ENCODE measurements around the gene HHEX. TPM values are rescaled to one million over a fixed set of nuclear protein-coding genes. Genes with fewer than 3 reads are reported as not detected.

The HHEX gene
- total and polyA plus RNA-seq, 4 donors: 16.2 to 42.2 (median 34.2) TPM

DNA sequence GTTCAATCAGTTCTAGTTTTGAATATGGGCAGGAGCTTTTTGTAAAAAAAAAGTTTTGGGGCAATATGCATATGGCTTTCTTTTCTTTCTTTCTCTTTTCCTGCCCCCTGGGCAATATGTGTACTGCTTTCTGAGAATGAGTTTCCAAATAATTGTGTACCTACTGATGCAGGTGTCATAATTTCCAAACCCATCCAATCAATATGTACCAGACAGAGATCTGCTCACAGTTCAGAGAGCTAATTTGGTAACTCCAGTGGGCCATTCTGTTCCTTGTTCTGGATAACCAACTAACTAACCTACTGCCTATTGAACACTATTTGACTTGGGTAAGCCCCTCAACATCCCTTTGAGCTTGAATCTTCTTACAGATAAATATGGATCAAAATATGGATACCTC is 32.6 kb downstream of the HHEX start (continued):
- TF ChIP-seq ZBTB33 (IDR thresholded peaks at IDR 0.05): peak; percentile 53

DNA sequence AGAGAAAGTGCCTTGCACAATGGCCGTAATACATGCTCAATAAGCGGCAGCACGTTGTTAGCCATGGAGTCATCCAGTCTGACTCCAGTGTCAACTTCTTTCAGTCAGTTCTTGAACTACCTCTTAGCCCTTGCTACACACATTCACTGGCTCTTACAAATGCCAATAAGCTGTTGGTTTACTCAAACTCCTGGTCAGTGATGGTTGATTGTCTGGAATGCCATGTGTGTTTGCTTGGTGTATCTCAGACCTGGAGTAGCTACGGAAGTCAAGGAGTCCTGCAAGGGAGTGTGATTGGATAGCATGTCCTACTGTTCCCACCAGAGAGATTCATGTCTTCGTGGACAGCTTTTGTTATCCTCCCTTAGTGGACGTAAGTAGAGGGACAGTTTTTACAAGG is 37.4 kb downstream of the HHEX start:
- 93% methylated on average over 6 of the region's 6 CpGs for WGBS
- Histone ChIP-seq H3K9me3 (ENCODE audit: control insufficient read depth in 4 of 4, low read length in 3 of 4) (no peaks in the 10 kb centered on the region), H3K9ac (ENCODE audit: low read depth in 1 of 2, low read length in 2 of 2) (no peak overlapping the region), H3K4me1 (ENCODE audit: control insufficient read depth in 4 of 4, insufficient read depth in 4 of 4, low read length in 3 of 4) (peaks cover 0 to 8% (median 3%) of the 10 kb centered on the region in 4 donors), H3K4me3 (ENCODE audit: low read depth in 1 of 3, low read length in 3 of 3) (no peak overlapping the region), H3K36me3 (ENCODE audit: control insufficient read depth in 4 of 4, insufficient read depth in 3 of 4, low read depth in 1 of 4, low read length in 3 of 4) (no peaks in the 10 kb centered on the region), H3K27ac (ENCODE audit: low read depth in 1 of 2, low read length in 2 of 2) (no peak overlapping the region), H3K27me3 (ENCODE audit: control insufficient read depth in 4 of 4, insufficient read depth in 4 of 4, low read length in 3 of 4) (no peaks in the 10 kb centered on the region)
- DNase-seq (ENCODE audit: low spot score): no peak
- TF ChIP-seq NR2F2 (IDR thresholded peaks at IDR 0.05) (no peak), FOXA2 (IDR thresholded peaks at IDR 0.05) (no peak), GABPA (IDR thresholded peaks at IDR 0.05 in 1 of 2, conservative IDR thresholded peaks at IDR 0.05 in 1 of 2) (no peak), FOXA1 (IDR thresholded peaks at IDR 0.05) (no peak)

GRCh38 chr10:92727550-92727949 is 37.8 kb downstream of the HHEX start:
- WGBS: 71% methylated on average over 3 of the region's 3 CpGs
- H3K36me3 ChIP-seq (ENCODE audit: control insufficient read depth in 4 of 4, insufficient read depth in 3 of 4, low read depth in 1 of 4, low read length in 3 of 4): no peaks in the 10 kb centered on the region
- H3K27me3 ChIP-seq (ENCODE audit: control insufficient read depth in 4 of 4, insufficient read depth in 4 of 4, low read length in 3 of 4): no peaks in the 10 kb centered on the region
- H3K4me3 ChIP-seq (ENCODE audit: low read depth in 1 of 3, low read length in 3 of 3): no peak overlapping the region
- TF ChIP-seq FOXA1 (IDR thresholded peaks at IDR 0.05) (no peak), YY1 (IDR thresholded peaks at IDR 0.05) (no peak), HNF4G (IDR thresholded peaks at IDR 0.05) (no peak)
- no peak overlapping the region for H3K27ac ChIP-seq (ENCODE audit: low read depth in 1 of 2, low read length in 2 of 2)
- no peak for DNase-seq (ENCODE audit: low spot score)
- H3K9ac ChIP-seq (ENCODE audit: low read depth in 1 of 2, low read length in 2 of 2): no peak overlapping the region
- H3K4me1 ChIP-seq (ENCODE audit: control insufficient read depth in 4 of 4, insufficient read depth in 4 of 4, low read length in 3 of 4): peaks cover 0 to 7% (median 2%) of the 10 kb centered on the region in 4 donors
- H3K9me3 ChIP-seq (ENCODE audit: control insufficient read depth in 4 of 4, low read length in 3 of 4): no peaks in the 10 kb centered on the region

- H3K27ac ChIP-seq (ENCODE audit: low read depth in 1 of 2, low read length in 2 of 2): no peak overlapping the region
Observed at GRCh38 chr10:92729886-92730285, 40.1 kb downstream of the HHEX start.

More at GRCh38 chr10:92729886-92730285, 40.1 kb downstream of the HHEX start:
- TF ChIP-seq MAX (IDR thresholded peaks at IDR 0.05) (no peak), GABPA (IDR thresholded peaks at IDR 0.05 in 1 of 2, conservative IDR thresholded peaks at IDR 0.05 in 1 of 2) (no peak), SP1 (IDR thresholded peaks at IDR 0.05) (no peak), NR2F2 (IDR thresholded peaks at IDR 0.05) (no peak), FOXA2 (IDR thresholded peaks at IDR 0.05) (no peak), EGR1 (IDR thresholded peaks at IDR 0.05; ENCODE audit: low read depth in 2 of 2) (no peak), HNF4G (IDR thresholded peaks at IDR 0.05) (no peak), TAF1 (conservative IDR thresholded peaks at IDR 0.05) (no peak), RAD21 (IDR thresholded peaks at IDR 0.05) (no peak), YY1 (IDR thresholded peaks at IDR 0.05) (no peak)
- TF ChIP-seq, protein P1, sequence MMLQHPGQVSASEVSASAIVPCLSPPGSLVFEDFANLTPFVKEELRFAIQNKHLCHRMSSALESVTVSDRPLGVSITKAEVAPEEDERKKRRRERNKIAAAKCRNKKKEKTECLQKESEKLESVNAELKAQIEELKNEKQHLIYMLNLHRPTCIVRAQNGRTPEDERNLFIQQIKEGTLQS (IDR thresholded peaks at IDR 0.05): no peak
- TF ChIP-seq, protein P2, sequence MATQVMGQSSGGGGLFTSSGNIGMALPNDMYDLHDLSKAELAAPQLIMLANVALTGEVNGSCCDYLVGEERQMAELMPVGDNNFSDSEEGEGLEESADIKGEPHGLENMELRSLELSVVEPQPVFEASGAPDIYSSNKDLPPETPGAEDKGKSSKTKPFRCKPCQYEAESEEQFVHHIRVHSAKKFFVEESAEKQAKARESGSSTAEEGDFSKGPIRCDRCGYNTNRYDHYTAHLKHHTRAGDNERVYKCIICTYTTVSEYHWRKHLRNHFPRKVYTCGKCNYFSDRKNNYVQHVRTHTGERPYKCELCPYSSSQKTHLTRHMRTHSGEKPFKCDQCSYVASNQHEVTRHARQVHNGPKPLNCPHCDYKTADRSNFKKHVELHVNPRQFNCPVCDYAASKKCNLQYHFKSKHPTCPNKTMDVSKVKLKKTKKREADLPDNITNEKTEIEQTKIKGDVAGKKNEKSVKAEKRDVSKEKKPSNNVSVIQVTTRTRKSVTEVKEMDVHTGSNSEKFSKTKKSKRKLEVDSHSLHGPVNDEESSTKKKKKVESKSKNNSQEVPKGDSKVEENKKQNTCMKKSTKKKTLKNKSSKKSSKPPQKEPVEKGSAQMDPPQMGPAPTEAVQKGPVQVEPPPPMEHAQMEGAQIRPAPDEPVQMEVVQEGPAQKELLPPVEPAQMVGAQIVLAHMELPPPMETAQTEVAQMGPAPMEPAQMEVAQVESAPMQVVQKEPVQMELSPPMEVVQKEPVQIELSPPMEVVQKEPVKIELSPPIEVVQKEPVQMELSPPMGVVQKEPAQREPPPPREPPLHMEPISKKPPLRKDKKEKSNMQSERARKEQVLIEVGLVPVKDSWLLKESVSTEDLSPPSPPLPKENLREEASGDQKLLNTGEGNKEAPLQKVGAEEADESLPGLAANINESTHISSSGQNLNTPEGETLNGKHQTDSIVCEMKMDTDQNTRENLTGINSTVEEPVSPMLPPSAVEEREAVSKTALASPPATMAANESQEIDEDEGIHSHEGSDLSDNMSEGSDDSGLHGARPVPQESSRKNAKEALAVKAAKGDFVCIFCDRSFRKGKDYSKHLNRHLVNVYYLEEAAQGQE (IDR thresholded peaks at IDR 0.05): no peak
- no peaks in the 10 kb centered on the region for H3K9me3 ChIP-seq (ENCODE audit: control insufficient read depth in 4 of 4, low read length in 3 of 4)
- H3K27me3 ChIP-seq (ENCODE audit: control insufficient read depth in 4 of 4, insufficient read depth in 4 of 4, low read length in 3 of 4): no peaks in the 10 kb centered on the region
- peaks cover 0 to under 1% (median 0%) of the 10 kb centered on the region in 4 donors for H3K4me1 ChIP-seq (ENCODE audit: control insufficient read depth in 4 of 4, insufficient read depth in 4 of 4, low read length in 3 of 4)
- H3K4me3 ChIP-seq (ENCODE audit: low read depth in 1 of 3, low read length in 3 of 3): no peak overlapping the region
- WGBS: 89% methylated on average over 2 of the region's 2 CpGs
- H3K36me3 ChIP-seq (ENCODE audit: control insufficient read depth in 4 of 4, insufficient read depth in 3 of 4, low read depth in 1 of 4, low read length in 3 of 4): no peaks in the 10 kb centered on the region
- no peak for DNase-seq (ENCODE audit: low spot score)
- H3K9ac ChIP-seq (ENCODE audit: low read depth in 1 of 2, low read length in 2 of 2): no peak overlapping the region
